ENCODE measurements around the gene ADAMTS12. TPM values are rescaled to one million over a fixed set of nuclear protein-coding genes. Genes with fewer than 3 reads are reported as not detected.

Gene ADAMTS12
- total and polyA plus RNA-seq, 2 of the 8 experiments (the other 6 are each of a cell fraction or from before 2014, with no cell fraction given): 6.4 to 12.8 TPM

DNA sequence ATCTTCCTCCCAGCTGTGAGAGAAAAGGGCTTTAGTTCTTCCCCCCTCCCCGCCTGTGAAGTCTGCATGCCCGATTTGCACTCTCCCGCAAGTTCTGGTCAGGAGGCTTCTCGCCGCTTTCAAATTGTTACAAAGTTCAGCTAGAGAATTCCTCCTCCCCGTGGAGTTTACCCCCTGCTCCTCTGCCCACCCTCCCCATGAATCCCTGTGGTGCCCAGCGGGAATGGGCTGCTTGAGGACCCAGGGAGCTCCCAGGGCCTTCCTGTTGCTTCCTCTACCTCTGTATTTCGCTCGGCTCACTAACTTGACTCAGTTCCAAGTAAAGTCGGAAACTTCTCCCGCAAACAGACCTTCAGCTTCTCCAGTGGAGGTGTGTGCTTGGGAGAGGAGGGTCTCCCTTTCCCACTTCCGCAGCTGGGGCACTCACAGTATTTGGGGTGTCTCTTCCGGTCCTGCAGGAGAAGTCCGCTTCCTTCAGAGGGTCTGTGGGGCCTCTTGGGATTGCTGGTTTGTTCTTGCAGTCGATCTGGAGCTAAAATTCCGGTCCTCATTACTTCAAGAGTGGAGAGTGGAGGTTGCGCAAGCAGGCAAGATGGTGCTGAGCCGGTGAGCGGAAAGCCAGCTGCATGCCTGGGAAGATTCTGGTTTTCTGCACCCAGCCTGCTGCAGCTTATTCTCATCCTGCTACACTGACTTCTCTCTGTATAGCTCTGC is 97.8 kb downstream of the ADAMTS12 start:
- no peak overlapping the region for H2BK5ac ChIP-seq (ENCODE audit: low read depth, low read length)
- H4K5ac ChIP-seq (ENCODE audit: insufficient read length, low read depth, low read length): no peak overlapping the region
- WGBS, 2 experiments (ENCODE audit: extremely low coverage in 1 of 2, insufficient coverage in 1 of 2, insufficient read length in 1 of 2, insufficient replicate concordance in 2 of 2, low coverage in 1 of 2, low lambda C conversion rate in 2 of 2, missing lambda C conversion rate in 1 of 2): 86% methylated on average over 19 of the region's 19 CpGs; no CpG with 5 or more reads in 1 of the 2 experiments
- no peak overlapping the region for H2BK20ac ChIP-seq (ENCODE audit: low read length)
- no peak overlapping the region for H3K4ac ChIP-seq (replicated peaks; ENCODE audit: insufficient read length, low read depth, low read length)
- H4K20me1 ChIP-seq (replicated peaks in 1 of 2; ENCODE audit: control insufficient read depth in 1 of 2, insufficient read depth in 2 of 2, low read length in 2 of 2): no peaks in the 10 kb centered on the region
- no peaks in the 10 kb centered on the region for H3K27me3 ChIP-seq (replicated peaks in 1 of 4; ENCODE audit: control insufficient read depth in 3 of 4, extremely low read depth in 1 of 4, insufficient read depth in 3 of 4, low read length in 3 of 4)
- no peak overlapping the region for H3K9ac ChIP-seq (replicated peaks in 1 of 4; ENCODE audit: extremely low read depth in 1 of 4, low read depth in 3 of 4, low read length in 3 of 4)
- no peaks in the 10 kb centered on the region for H3K36me3 ChIP-seq (ENCODE audit: control insufficient read depth in 2 of 4, insufficient read depth in 4 of 4, low read length in 3 of 4)
- no peak overlapping the region for H3K4me2 ChIP-seq (ENCODE audit: insufficient read depth in 1 of 2, low read depth in 2 of 2, low read length in 2 of 2)
- no peaks in the 10 kb centered on the region for H3K23me2 ChIP-seq (ENCODE audit: low read depth, low read length)
- H3K14ac ChIP-seq (ENCODE audit: insufficient read length): no peak overlapping the region
- no peak overlapping the region for H2AFZ ChIP-seq (ENCODE audit: low read length)
- ChIA-PET CTCF (ENCODE audit: partially characterized antibody) (interaction anchor here (0.6 to 1.5 kb wide), 4 partner anchors 74 to 1186 kb away, joined by 3 to 6 read pairs (median 3); no protein-coding TSS in a partner anchor), POLR2A (ENCODE audit: partially characterized antibody) (no interaction called here)
- H3K27ac ChIP-seq (ENCODE audit: low read depth, low read length): no peak overlapping the region
- no peak overlapping the region for H2BK120ac ChIP-seq (replicated peaks; ENCODE audit: low read depth, low read length)
- H3K23ac ChIP-seq (ENCODE audit: insufficient read length): no peak overlapping the region
- no peaks in the 10 kb centered on the region for H3K9me3 ChIP-seq (ENCODE audit: insufficient read depth in 2 of 2, low read depth in 1 of 2, low read length in 1 of 2)
- H3K18ac ChIP-seq (ENCODE audit: extremely low read depth, low read length): no peak overlapping the region
- no peak overlapping the region for H2BK15ac ChIP-seq (ENCODE audit: low read length)
- no peak overlapping the region for H4K91ac ChIP-seq (replicated peaks; ENCODE audit: insufficient read length, low read length)
- H3K4me3 ChIP-seq (ENCODE audit: extremely low read depth in 1 of 4, insufficient read depth in 2 of 4, low read depth in 3 of 4, low read length in 4 of 4): no peak overlapping the region
- H3K79me2 ChIP-seq (ENCODE audit: control insufficient read depth in 1 of 2, insufficient read depth in 2 of 2, low read length in 2 of 2): no peaks in the 10 kb centered on the region
- no peak for FAIRE-seq
- H3K79me1 ChIP-seq (ENCODE audit: low read depth, low read length): no peaks in the 10 kb centered on the region
- H2BK12ac ChIP-seq (ENCODE audit: low read depth, low read length): no peak overlapping the region
- no peak for DNase-seq (ENCODE audit: low read depth in 1 of 2, low spot score in 2 of 2)
- peak; percentile 90 for TF ChIP-seq CEBPB (IDR thresholded peaks at IDR 0.05; ENCODE audit: low read depth, low read length)
- no peak for TF ChIP-seq CBX8 (IDR thresholded peaks at IDR 0.05; ENCODE audit: borderline replicate concordance, low read depth, low read length)
- no peak overlapping the region for H3K56ac ChIP-seq (replicated peaks; ENCODE audit: insufficient read length, low read depth, low read length)
- no peak overlapping the region for H2AK5ac ChIP-seq (ENCODE audit: low read depth, low read length)
- peaks cover 0 to 5% (median 0%) of the 10 kb centered on the region in 4 experiments; a peak in 2 of 7 replicates for H3K4me1 ChIP-seq (replicated peaks in 1 of 4; ENCODE audit: control insufficient read depth in 3 of 4, insufficient read depth in 4 of 4, low read length in 3 of 4)
- H4K8ac ChIP-seq (ENCODE audit: extremely low read depth, insufficient read depth, low read length): no peak overlapping the region

All from H1 (cell line).